GF-D8 (cell line): ENCODE data around the gene VPREB1.
"Not testable (repeated sequence)": the region's sequence is repeated elsewhere in the genome, so short reads cannot be mapped to it uniquely, and the experiment has no call there.

ENCODE experiments used
- DNase-seq: peaks from one replicate; lab custom pipeline; 2025; lab: John Stamatoyannopoulos, UW

VPREB1 gene

DNA sequence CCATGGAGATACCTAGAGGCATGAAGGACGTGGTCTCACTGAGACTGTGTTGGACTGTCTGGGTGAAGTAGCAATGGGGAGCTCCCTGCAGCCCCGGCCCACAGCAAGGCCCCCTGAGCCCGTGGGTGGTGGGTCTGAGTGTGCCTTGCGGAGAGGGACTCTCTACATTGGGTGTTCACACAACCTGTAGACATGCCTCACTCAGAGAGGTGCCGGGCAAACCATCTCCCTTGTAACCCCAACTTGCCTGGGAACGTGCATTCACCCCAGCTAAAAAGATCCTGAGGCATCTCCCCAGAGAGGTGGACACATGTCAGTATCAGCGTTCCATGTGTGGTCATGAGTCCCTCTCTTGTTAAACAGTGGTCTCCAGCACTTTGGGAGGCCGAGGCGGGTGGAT, 2.1 kb downstream of the VPREB1 start:
- no peak for DNase-seq

DNA sequence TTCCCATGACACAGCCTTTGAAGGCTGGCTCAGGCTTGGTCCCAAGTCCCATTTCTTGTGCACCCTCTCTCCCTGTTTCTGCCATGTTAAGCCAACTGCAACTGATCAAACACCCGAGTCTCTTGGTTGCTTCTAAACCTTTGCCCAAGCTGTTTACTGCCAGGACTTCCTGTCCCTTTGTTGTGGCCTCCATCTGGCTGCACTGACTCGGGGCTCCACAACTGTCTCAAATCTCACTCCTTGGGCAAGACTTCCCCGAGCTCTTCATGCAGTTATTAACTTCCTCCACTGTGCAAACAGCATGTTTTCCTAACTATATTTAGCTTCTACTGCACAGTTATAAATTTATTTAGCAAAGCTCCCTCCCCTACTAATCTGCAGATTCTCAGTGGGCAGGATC, 4.3 kb downstream of the VPREB1 start:
- peak; percentile 55 for DNase-seq

- DNase-seq, result not testable (repeated sequence)
Measured at GRCh38 chr22:22250651-22251050, 6.1 kb downstream of the VPREB1 start.

- DNase-seq, result not testable (repeated sequence)
Measured at GRCh38 chr22:22256133-22256532, 11.5 kb downstream of the VPREB1 start.

- DNase-seq, result not testable (repeated sequence)
Measured at GRCh38 chr22:22258597-22259415, 14.2 kb downstream of the VPREB1 start.

- not testable (repeated sequence) for DNase-seq
Measured at GRCh38 chr22:22260169-22260568, 15.6 kb downstream of the VPREB1 start.

GRCh38 chr22:22260586-22260985, 16.0 kb downstream of the VPREB1 start:
- DNase-seq, result not testable (repeated sequence)

DNA sequence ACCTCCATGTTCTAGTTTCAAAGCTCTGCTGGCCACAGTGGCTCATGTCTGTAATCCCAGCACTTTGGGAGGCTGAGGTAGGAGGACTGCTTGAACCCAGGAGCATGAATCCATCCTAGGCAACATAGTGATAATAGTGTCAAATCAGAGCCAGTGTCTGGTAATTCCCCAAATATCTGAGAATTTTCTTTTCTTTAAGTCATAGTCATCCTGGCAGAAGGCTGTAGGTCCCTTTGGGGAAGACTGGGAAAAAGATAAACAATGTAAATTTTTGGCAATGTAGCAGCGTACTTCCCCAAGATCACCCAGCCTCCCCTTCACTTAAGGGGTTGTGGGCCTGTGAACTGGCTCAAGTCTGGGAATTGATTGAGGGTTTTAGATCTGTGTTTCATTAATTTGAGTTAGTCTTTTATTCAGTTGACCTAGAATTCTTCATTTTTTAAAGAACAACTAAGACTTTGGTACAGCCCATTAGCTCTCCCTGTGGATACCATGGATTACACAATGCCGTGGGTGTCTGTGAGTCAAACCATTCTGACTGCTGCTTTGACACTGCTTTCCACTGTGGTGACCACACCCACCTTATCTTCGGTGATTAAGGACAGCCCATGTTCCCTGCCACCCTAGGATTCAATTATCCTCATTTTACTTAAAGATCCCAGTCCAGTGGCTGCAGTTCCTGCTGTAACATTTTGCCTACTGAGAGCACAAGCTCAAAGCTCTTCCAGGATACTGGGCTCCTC, 17.9 kb downstream of the VPREB1 start:
- DNase-seq, result not testable (repeated sequence)

DNA sequence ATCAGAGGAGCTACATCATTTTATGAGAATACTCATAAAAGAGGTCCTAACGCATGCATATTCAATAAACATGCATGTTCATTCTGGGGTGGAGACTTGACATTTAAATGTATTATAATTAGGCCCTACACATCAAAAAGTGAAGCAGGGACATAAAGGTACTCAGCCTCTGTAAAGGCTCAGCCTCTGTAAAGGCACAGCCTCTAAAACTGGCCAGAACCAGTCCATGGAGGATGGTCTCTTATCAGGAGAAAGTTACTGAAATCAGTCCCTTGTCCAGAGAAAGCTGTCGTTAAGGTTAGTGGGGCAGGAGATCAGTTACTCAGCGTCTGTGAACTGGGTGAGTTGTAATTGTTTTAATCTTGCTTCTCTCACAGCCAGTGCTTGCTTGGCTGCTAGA, 19.2 kb downstream of the VPREB1 start:
- DNase-seq, result not testable (repeated sequence)

DNA sequence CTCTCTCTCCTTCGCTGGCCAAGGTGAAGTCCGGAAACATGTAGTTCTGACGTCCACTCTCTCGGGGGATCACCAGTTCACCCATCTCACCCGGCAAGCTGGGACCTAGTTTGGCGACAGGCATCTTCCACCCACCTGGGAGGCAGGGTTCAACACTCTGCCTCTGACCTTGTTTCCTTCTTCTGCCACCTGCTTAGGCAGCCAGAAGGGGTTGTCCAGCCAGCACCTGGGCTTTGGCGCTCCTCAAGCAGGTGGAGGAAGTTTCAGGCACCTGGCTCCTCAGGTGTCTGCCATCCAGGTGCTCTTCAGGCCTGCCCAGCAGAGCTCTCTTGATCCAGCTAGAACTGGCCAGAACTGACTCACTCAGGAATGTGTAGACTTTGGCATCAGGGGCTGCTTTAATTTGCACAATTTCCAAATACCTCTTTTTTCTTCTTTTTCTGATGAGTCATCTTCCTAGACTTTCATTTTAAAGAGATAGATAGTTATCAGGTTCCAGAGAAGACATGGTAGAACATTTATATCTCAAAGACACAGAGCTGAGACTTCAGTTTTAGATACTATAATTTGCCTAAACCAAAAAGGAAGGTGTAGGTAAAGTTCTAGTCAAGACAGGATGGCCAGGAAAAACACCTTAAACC, 25.6 kb downstream of the VPREB1 start:
- DNase-seq, result not testable (repeated sequence)

DNA sequence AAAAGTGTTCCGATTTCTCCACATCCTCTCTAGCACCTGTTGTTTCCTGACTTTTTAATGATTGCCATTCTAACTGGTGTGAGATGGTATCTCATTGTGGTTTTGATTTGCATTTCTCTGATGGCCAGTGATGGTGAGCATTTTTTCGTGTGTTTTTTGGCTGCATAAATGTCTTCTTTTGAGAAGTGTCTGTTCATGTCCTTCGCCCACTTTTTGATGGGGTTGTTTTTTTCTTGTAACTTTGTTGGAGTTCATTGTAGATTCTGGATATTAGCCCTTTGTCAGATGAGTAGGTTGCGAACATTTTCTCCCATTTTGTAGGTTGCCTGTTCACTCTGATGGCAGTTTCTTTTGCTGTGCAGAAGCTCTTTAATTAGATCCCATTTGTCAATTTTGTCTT, 32.8 kb downstream of the VPREB1 start:
- not testable (repeated sequence) for DNase-seq

- DNase-seq, result not testable (repeated sequence)
Measured at GRCh38 chr22:22284962-22285756, 40.6 kb downstream of the VPREB1 start.

DNA sequence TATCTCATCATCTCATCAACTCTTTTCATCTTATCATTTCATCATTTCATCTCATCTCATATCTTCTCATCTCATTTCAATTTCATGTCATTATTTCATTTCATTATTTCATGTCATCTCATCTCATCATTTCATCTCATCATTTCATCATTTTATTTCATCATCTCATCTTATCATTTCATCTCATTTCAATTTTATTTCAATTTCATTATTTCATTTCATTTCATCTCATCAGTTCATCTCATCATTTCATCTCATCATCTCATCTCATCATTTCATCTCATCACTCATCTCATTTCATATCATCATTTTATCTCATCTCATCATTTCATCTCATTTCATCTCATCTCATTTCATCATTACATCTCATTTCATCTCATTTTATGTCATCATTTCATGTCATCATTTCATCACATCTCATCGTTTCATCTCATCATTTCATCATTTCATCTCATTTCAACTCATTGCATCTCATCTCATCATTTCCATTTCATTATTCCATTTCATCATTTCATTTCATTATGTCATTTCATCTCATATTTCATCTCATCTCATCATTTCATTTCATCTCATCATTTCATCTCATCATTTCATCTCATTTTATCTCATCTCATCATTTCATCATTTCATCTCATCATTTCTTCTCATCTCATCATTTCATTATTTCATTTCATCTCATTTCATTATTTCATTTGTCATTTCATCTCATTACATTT, 42.0 kb downstream of the VPREB1 start:
- not testable (repeated sequence) for DNase-seq

DNA sequence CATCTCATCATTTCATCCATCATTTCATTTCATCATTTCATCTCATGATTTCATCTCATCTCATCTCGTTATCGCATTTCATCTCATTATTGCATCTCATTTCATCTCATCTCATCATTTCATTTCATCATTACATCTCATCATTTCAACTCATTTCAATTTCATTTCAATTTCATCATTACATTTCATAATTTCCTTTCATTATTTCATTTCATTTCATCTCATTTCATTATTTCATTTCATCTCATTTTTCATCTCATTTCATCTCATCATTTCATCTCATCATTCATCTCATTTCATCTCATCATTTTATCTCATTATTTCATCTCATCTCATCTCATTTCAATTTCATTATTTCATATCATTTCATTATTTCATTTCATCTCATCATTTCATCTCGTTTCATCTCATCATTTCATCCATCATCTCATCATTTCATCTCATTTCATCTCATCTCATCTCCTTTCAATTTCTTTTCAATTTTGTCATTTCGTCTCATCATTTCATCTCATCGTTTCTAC, 42.6 kb downstream of the VPREB1 start:
- DNase-seq, result not testable (repeated sequence)

DNA sequence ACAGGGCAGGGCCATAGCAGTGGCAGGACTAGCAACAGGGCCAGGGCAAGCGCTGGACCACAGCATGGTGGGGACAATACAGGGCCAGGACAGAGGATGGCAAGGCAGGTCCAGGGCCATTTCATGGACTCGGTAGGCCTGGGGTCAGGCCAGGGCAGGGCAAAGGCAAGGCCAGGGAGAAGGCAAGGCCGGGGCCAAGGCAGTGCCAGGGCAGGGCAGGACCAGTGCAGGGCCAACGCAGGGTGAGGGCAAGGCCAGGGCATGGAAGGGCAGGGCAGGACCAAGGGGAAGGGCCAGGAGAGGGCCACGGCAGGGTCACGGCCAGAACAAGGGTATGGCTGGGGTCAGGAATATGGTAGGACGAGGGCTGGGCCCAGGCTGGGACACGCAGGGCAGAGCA, 45.1 kb downstream of the VPREB1 start:
- not testable (repeated sequence) for DNase-seq

DNA sequence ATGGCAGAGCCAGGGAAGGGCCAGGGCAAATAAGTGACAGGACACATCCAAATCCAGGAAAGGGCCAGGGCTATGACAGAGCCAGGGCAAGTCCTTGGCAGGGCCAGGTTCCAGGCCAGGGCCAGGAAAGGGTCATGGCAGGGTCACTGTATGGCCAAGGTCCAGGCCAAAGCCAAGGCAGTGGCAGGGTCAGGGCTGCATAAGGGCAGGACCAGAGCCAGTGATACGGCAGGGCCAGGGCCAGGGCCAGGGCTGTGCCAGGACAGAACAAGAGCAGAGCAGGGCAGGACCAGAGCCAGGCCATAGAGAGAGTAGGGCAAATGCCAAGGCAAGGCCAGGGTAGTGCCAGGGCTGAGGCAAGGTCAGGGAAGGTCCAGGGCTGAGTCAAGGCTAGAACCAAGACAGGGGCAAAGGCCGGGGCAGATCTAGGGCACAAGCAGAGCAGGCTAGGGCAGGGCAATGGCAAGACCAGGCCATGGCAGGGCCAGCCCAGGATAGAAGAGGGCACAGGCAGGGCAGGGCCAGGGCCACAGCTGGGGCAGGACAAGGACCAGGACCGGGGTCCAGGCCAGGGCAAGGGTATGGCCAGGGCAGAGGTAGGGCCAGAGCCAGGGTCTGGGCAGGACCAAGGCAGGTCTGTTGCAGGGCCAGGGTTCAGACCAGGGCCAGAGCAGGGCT, 46.7 kb downstream of the VPREB1 start:
- not testable (repeated sequence) for DNase-seq

GRCh38 chr22:22292656-22293055, 48.1 kb downstream of the VPREB1 start:
- DNase-seq, result not testable (repeated sequence)

DNA sequence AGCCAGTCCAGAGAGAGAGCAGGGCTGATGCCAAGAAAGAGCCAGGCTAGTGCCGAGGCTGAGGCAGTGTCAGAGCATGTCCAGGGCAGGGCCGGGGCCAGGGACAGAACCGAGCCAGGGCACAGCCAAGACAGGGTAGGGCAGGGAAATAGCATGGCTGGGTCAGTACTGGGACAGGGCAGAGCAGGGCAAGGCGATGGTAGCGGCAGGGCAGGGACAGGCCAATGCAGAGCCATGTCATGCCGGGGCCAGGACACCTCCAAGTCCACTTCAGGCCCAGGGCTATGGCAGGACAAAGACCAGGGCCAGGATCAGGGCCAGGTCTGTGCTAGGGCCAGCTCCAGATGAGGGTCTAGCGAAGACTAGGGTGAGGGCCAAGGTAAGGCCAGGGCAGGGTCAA, 48.9 kb downstream of the VPREB1 start:
- DNase-seq, result not testable (repeated sequence)

GRCh38 chr22:22294641-22295040, 50.1 kb downstream of the VPREB1 start:
- not testable (repeated sequence) for DNase-seq
